GM23338 (cell line): ENCODE measurements around the gene VPS26C. TPM values are rescaled to one million over a fixed set of nuclear protein-coding genes. Genes with fewer than 3 reads are reported as not detected.

Experiments
- ATAC-seq: fragments of 200-7000 bp; cut with Tn5 transposase; 3 replicates; pipeline ENCODE4 v1.9.1; 2020
- DNase-seq: peaks from one replicate; pipeline ENCODE4 v3.0.0-alpha.2; 2015; ENCODE audit warnings: low spot score
- H2AFZ ChIP-seq: fragments of 200-600 bp; sonication (generic); 2 replicates; pipeline ENCODE4 v1.8.0; 2016; ENCODE audit warnings: antibody characterized with exemption, mild to moderate bottlenecking, moderate library complexity
- H3F3A ChIP-seq: fragments of 200-600 bp; sonication (generic); replicated peaks from 2 replicates; pipeline ENCODE4 v1.8.0; 2017; ENCODE audit warnings: antibody characterized with exemption, mixed run types, low read depth
- H3K27ac ChIP-seq: fragments of 200-600 bp; sonication (generic); 2 replicates; pipeline ENCODE4 v1.6.1; 2016; ENCODE audit warnings: low read depth
- H3K27me3 ChIP-seq: fragments of 200-600 bp; sonication (generic); 2 replicates; pipeline ENCODE4 v1.8.0; 2016; ENCODE audit warnings: mild to moderate bottlenecking, mixed run types, moderate library complexity; ENCODE audit not compliant: insufficient read depth
- H3K36me3 ChIP-seq: fragments of 200-600 bp; sonication (generic); 2 replicates; pipeline ENCODE4 v1.8.0; 2016; ENCODE audit warnings: mild to moderate bottlenecking; ENCODE audit not compliant: insufficient read depth
- H3K4me1 ChIP-seq: fragments of 200-600 bp; sonication (generic); 2 replicates; pipeline ENCODE4 v1.8.0; 2016; ENCODE audit warnings: mild to moderate bottlenecking, moderate library complexity; ENCODE audit not compliant: insufficient read depth
- H3K4me2 ChIP-seq: fragments of 200-600 bp; sonication (generic); 2 replicates; pipeline ENCODE4 v1.7.1; 2017; ENCODE audit warnings: mixed run types
- H3K4me3 ChIP-seq: fragments of 200-600 bp; sonication (generic); 2 replicates; pipeline ENCODE4 v1.6.1; 2016; ENCODE audit warnings: mixed run types
- H3K79me2 ChIP-seq: fragments of 200-600 bp; sonication (generic); replicated peaks from 2 replicates; pipeline ENCODE4 v1.8.0; 2017; ENCODE audit warnings: mild to moderate bottlenecking; ENCODE audit not compliant: insufficient read depth
- H3K9me2 ChIP-seq: fragments of 200-600 bp; sonication (generic); 2 replicates; pipeline ENCODE4 v1.8.0; 2017; ENCODE audit not compliant: insufficient read depth
- H4K20me1 ChIP-seq: fragments of 200-600 bp; sonication (generic); replicated peaks from 2 replicates; pipeline ENCODE4 v1.8.0; 2017; ENCODE audit warnings: mild to moderate bottlenecking; ENCODE audit not compliant: insufficient read depth
- H3K27ac Mint-ChIP-seq: 2 replicates; pipeline ENCODE4 v1.8.0; 2020; ENCODE audit warnings: inconsistent platforms, mild to moderate bottlenecking, moderate library complexity, mixed read lengths
- H3K27me3 Mint-ChIP-seq: 3 replicates; pipeline ENCODE4 v1.8.0; 2022; ENCODE audit warnings: low read depth, mild to moderate bottlenecking, moderate library complexity, mixed read lengths, inconsistent platforms; ENCODE audit not compliant: insufficient read depth, poor library complexity
- H3K36me3 Mint-ChIP-seq: 3 replicates; pipeline ENCODE4 v1.8.0; 2021; ENCODE audit warnings: low read depth, mild to moderate bottlenecking, inconsistent platforms, moderate library complexity, mixed read lengths
- H3K4me1 Mint-ChIP-seq: 3 replicates; pipeline ENCODE4 v1.8.0; 2020; ENCODE audit warnings: mild to moderate bottlenecking, inconsistent platforms, mixed read lengths
- H3K4me3 Mint-ChIP-seq: 3 replicates; pipeline ENCODE4 v1.8.0; 2021; ENCODE audit warnings: moderate library complexity, mild to moderate bottlenecking, inconsistent platforms, mixed read lengths
- H3K9me3 Mint-ChIP-seq: 3 replicates; pipeline ENCODE4 v1.8.0; 2020; ENCODE audit warnings: moderate library complexity, mild to moderate bottlenecking, inconsistent platforms, mixed read lengths
- CREB1 ChIP-seq: fragments of 250-450 bp; sonication (Bioruptor Pico); IDR thresholded peaks from 2 replicates; pipeline ENCODE4 v1.5.0; 2020; ENCODE audit warnings: low read depth, mild to moderate bottlenecking, moderate library complexity
- EZH2 ChIP-seq: fragments of 200-600 bp; sonication (generic); IDR thresholded peaks from one replicate; pipeline ENCODE4 v1.8.0; 2017; ENCODE audit warnings: antibody characterized with exemption, mild to moderate bottlenecking, low read depth; ENCODE audit not compliant: unreplicated experiment
- EZH2phosphoT487 ChIP-seq: fragments of 200-600 bp; sonication (generic); IDR thresholded peaks from one replicate; pipeline ENCODE4 v1.8.1; 2018; ENCODE audit warnings: antibody characterized with exemption; ENCODE audit not compliant: unreplicated experiment
- JUNB ChIP-seq: IDR thresholded peaks from one replicate; pipeline ENCODE4 v1.6.1; 2016; ENCODE audit warnings: antibody characterized with exemption; ENCODE audit not compliant: unreplicated experiment
- NANOG ChIP-seq: IDR thresholded peaks from 2 replicates; pipeline ENCODE4 v1.6.1; 2016; ENCODE audit warnings: antibody characterized with exemption, borderline replicate concordance
- POLR2AphosphoS5 ChIP-seq: IDR thresholded peaks from 2 replicates; pipeline ENCODE4 v1.6.1; 2016; ENCODE audit warnings: antibody characterized with exemption, low read depth
- STAT1 ChIP-seq: IDR thresholded peaks from one replicate; pipeline ENCODE4 v1.6.1; 2016; ENCODE audit warnings: antibody characterized with exemption; ENCODE audit not compliant: unreplicated experiment
- ZNF114 ChIP-seq: fragments of 250-450 bp; sonication (Bioruptor Pico); IDR thresholded peaks from 2 replicates; pipeline ENCODE4 v1.5.0; 2020; ENCODE audit warnings: mild to moderate bottlenecking, moderate library complexity
- ZNF331 ChIP-seq: fragments of 250-450 bp; sonication (Bioruptor Pico); IDR thresholded peaks from 2 replicates; pipeline ENCODE4 v1.5.0; 2020; ENCODE audit warnings: low read depth, mild to moderate bottlenecking, moderate library complexity
- polyA plus RNA-seq: library from polyadenylated mRNA; unstranded; fragments of >200 nt; fragmentation: Nextera tagmentation; extraction: Ambion mirVana; gene quantifications from 2 replicates; pipeline ENCODE4 v1.2.1, GENCODE V29; 2016
- total RNA-seq: library from RNA; depleted of rRNA; stranded (reverse); fragments of >200 nt; shearing (Covaris generic); gene quantifications from 2 replicates; pipeline ENCODE4 v1.2.3, GENCODE V29; 2014
- TF ChIP-seq, protein P1 (sequence below): IDR thresholded peaks from one replicate; pipeline ENCODE4 v1.6.1; 2018; ENCODE audit warnings: antibody characterized with exemption; ENCODE audit not compliant: unreplicated experiment
- TF ChIP-seq, protein P2 (sequence below): fragments of 250-450 bp; sonication (Bioruptor Pico); IDR thresholded peaks from 2 replicates; pipeline ENCODE4 v1.5.0; 2020; ENCODE audit warnings: mild to moderate bottlenecking, moderate library complexity
- TF ChIP-seq, protein P3 (sequence below), 2 experiments: fragments of 200-600 bp in 1 of 2; sonication (generic) in 1 of 2; conservative IDR thresholded peaks; 2 replicates each; pipeline versions ENCODE4 v1.5.1 to v1.6.1; 2016 to 2017; ENCODE audit warnings: antibody characterized with exemption in 2 of 2, low read depth in 2 of 2, mild to moderate bottlenecking in 2 of 2, moderate library complexity in 1 of 2
- TF ChIP-seq, protein P4 (sequence below): IDR thresholded peaks from 2 replicates; pipeline ENCODE4 v1.6.1; 2016; ENCODE audit warnings: antibody characterized with exemption

VPS26C gene
- total and polyA plus RNA-seq, 2 experiments from 2014 or later: 45.1 to 91.2 TPM

DNA sequence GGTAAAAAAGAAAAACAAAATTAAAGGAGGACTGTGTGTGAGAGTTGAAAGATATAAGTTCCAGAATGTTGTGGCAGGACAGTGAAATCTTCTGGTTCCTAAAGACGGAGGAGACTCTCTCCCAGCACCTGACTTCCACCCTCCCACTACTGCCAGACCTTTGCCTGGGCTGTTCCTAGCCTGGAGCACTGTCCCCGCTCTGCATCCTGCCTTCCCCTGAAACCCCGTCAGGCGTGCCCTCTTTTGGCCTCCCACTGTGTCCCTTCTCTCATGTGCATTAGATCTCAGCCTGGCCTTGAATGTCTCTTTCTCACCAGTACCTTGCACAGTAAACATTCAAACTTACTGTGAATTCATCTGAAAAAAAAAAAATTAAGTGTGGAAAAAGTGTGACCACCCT lies 74.1 kb downstream of the VPS26C start:
- Histone ChIP-seq H3K27ac (no peak overlapping the region), H3K79me2 (no peaks in the 10 kb centered on the region), H3F3A (no peaks in the 10 kb centered on the region), H3K4me1 (no peaks in the 10 kb centered on the region; the same call in 1 of the 2 replicates), H3K36me3 (no peaks in the 10 kb centered on the region), H2AFZ (no peak overlapping the region), H4K20me1 (no peaks in the 10 kb centered on the region), H3K9me2 (no peaks in the 10 kb centered on the region), H3K27me3 (no peaks in the 10 kb centered on the region), H3K4me3 (no peak overlapping the region), H3K4me2 (no peak overlapping the region)
- no peak for TF ChIP-seq EZH2
- TF ChIP-seq JUNB: no peak
- no peak for TF ChIP-seq ZNF114 (CRISPR knock-in tag)
- no peak for TF ChIP-seq STAT1
- TF ChIP-seq, protein P1, sequence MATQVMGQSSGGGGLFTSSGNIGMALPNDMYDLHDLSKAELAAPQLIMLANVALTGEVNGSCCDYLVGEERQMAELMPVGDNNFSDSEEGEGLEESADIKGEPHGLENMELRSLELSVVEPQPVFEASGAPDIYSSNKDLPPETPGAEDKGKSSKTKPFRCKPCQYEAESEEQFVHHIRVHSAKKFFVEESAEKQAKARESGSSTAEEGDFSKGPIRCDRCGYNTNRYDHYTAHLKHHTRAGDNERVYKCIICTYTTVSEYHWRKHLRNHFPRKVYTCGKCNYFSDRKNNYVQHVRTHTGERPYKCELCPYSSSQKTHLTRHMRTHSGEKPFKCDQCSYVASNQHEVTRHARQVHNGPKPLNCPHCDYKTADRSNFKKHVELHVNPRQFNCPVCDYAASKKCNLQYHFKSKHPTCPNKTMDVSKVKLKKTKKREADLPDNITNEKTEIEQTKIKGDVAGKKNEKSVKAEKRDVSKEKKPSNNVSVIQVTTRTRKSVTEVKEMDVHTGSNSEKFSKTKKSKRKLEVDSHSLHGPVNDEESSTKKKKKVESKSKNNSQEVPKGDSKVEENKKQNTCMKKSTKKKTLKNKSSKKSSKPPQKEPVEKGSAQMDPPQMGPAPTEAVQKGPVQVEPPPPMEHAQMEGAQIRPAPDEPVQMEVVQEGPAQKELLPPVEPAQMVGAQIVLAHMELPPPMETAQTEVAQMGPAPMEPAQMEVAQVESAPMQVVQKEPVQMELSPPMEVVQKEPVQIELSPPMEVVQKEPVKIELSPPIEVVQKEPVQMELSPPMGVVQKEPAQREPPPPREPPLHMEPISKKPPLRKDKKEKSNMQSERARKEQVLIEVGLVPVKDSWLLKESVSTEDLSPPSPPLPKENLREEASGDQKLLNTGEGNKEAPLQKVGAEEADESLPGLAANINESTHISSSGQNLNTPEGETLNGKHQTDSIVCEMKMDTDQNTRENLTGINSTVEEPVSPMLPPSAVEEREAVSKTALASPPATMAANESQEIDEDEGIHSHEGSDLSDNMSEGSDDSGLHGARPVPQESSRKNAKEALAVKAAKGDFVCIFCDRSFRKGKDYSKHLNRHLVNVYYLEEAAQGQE: no peak
- TF ChIP-seq CREB1 (CRISPR knock-in tag): no peak
- TF ChIP-seq NANOG: no peak
- TF ChIP-seq POLR2AphosphoS5: no peak
- TF ChIP-seq EZH2phosphoT487: no peak
- TF ChIP-seq, protein P2, sequence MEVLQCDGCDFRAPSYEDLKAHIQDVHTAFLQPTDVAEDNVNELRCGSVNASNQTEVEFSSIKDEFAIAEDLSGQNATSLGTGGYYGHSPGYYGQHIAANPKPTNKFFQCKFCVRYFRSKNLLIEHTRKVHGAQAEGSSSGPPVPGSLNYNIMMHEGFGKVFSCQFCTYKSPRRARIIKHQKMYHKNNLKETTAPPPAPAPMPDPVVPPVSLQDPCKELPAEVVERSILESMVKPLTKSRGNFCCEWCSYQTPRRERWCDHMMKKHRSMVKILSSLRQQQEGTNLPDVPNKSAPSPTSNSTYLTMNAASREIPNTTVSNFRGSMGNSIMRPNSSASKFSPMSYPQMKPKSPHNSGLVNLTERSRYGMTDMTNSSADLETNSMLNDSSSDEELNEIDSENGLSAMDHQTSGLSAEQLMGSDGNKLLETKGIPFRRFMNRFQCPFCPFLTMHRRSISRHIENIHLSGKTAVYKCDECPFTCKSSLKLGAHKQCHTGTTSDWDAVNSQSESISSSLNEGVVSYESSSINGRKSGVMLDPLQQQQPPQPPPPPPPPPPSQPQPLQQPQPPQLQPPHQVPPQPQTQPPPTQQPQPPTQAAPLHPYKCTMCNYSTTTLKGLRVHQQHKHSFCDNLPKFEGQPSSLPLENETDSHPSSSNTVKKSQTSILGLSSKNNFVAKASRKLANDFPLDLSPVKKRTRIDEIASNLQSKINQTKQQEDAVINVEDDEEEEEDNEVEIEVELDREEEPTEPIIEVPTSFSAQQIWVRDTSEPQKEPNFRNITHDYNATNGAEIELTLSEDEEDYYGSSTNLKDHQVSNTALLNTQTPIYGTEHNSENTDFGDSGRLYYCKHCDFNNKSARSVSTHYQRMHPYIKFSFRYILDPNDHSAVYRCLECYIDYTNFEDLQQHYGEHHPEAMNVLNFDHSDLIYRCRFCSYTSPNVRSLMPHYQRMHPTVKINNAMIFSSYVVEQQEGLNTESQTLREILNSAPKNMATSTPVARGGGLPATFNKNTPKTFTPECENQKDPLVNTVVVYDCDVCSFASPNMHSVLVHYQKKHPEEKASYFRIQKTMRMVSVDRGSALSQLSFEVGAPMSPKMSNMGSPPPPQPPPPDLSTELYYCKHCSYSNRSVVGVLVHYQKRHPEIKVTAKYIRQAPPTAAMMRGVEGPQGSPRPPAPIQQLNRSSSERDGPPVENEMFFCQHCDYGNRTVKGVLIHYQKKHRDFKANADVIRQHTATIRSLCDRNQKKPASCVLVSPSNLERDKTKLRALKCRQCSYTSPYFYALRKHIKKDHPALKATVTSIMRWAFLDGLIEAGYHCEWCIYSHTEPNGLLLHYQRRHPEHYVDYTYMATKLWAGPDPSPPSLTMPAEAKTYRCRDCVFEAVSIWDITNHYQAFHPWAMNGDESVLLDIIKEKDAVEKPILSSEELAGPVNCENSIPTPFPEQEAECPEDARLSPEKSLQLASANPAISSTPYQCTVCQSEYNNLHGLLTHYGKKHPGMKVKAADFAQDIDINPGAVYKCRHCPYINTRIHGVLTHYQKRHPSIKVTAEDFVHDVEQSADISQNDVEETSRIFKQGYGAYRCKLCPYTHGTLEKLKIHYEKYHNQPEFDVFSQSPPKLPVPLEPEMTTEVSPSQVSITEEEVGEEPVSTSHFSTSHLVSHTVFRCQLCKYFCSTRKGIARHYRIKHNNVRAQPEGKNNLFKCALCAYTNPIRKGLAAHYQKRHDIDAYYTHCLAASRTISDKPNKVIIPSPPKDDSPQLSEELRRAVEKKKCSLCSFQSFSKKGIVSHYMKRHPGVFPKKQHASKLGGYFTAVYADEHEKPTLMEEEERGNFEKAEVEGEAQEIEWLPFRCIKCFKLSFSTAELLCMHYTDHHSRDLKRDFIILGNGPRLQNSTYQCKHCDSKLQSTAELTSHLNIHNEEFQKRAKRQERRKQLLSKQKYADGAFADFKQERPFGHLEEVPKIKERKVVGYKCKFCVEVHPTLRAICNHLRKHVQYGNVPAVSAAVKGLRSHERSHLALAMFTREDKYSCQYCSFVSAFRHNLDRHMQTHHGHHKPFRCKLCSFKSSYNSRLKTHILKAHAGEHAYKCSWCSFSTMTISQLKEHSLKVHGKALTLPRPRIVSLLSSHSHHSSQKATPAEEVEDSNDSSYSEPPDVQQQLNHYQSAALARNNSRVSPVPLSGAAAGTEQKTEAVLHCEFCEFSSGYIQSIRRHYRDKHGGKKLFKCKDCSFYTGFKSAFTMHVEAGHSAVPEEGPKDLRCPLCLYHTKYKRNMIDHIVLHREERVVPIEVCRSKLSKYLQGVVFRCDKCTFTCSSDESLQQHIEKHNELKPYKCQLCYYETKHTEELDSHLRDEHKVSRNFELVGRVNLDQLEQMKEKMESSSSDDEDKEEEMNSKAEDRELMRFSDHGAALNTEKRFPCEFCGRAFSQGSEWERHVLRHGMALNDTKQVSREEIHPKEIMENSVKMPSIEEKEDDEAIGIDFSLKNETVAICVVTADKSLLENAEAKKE: no peak
- no peak for TF ChIP-seq ZNF331
- TF ChIP-seq, protein P3, sequence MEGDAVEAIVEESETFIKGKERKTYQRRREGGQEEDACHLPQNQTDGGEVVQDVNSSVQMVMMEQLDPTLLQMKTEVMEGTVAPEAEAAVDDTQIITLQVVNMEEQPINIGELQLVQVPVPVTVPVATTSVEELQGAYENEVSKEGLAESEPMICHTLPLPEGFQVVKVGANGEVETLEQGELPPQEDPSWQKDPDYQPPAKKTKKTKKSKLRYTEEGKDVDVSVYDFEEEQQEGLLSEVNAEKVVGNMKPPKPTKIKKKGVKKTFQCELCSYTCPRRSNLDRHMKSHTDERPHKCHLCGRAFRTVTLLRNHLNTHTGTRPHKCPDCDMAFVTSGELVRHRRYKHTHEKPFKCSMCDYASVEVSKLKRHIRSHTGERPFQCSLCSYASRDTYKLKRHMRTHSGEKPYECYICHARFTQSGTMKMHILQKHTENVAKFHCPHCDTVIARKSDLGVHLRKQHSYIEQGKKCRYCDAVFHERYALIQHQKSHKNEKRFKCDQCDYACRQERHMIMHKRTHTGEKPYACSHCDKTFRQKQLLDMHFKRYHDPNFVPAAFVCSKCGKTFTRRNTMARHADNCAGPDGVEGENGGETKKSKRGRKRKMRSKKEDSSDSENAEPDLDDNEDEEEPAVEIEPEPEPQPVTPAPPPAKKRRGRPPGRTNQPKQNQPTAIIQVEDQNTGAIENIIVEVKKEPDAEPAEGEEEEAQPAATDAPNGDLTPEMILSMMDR (conservative IDR thresholded peaks at IDR 0.05; ENCODE audit: low read depth in 2 of 2): no peak; a peak in 1 of 4 replicates
- TF ChIP-seq, protein P4, sequence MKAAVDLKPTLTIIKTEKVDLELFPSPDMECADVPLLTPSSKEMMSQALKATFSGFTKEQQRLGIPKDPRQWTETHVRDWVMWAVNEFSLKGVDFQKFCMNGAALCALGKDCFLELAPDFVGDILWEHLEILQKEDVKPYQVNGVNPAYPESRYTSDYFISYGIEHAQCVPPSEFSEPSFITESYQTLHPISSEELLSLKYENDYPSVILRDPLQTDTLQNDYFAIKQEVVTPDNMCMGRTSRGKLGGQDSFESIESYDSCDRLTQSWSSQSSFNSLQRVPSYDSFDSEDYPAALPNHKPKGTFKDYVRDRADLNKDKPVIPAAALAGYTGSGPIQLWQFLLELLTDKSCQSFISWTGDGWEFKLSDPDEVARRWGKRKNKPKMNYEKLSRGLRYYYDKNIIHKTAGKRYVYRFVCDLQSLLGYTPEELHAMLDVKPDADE: no peak
- Mint-ChIP-seq H3K36me3 (no peaks in the 10 kb centered on the region), H3K27ac (peak overlapping the region; percentile 10; the same call in 1 of the 2 replicates), H3K27me3 (peaks cover 5% of the 10 kb centered on the region), H3K4me3 (no peak overlapping the region), H3K4me1 (peaks cover 12% of the 10 kb centered on the region), H3K9me3 (no peaks in the 10 kb centered on the region)
- ATAC-seq (peak; percentile 99), DNase-seq (peak; percentile 68)
